A549 (cell line): ENCODE results near the gene PTX4. TPM values are rescaled to one million over a fixed set of nuclear protein-coding genes. Genes with fewer than 3 reads are reported as not detected.

Experiments used
- CBX2 ChIP-seq: fragments of 200-600 bp; sonication (generic); IDR thresholded peaks from 2 replicates; pipeline ENCODE4 v1.6.1; 2016; ENCODE audit warnings: low read depth, mild to moderate bottlenecking, borderline replicate concordance
- CHD4 ChIP-seq: fragments of 200-600 bp; sonication (generic); IDR thresholded peaks from 2 replicates; pipeline ENCODE4 v1.6.1; 2016; ENCODE audit warnings: antibody characterized with exemption, mild to moderate bottlenecking, borderline replicate concordance
- EHF ChIP-seq: fragments of 250-450 bp; sonication (Bioruptor Pico); IDR thresholded peaks from 2 replicates; pipeline ENCODE4 v1.5.0; 2020; ENCODE audit warnings: mild to moderate bottlenecking
- EHMT2 ChIP-seq: fragments of 200-600 bp; sonication (generic); IDR thresholded peaks from 2 replicates; pipeline ENCODE4 v1.6.1; 2016; ENCODE audit warnings: antibody characterized with exemption, low read depth, mild to moderate bottlenecking, moderate library complexity
- FOSL2 ChIP-seq, 2 experiments: fragments of 450-650 bp in 1 of 2; fragments of >200 bp in 1 of 2; sonication (Bioruptor Twin) in 1 of 2; formaldehyde crosslinking; IDR thresholded peaks; 2 replicates each; pipeline versions ENCODE4 v1.5.0 to v1.6.1; 2016 to 2020; ENCODE audit warnings: mild to moderate bottlenecking in 1 of 2, moderate library complexity in 1 of 2
- GATA3 ChIP-seq: IDR thresholded peaks from 2 replicates; pipeline ENCODE4 v1.6.1; 2012; ENCODE audit warnings: borderline replicate concordance
- HEYL ChIP-seq: fragments of 250-450 bp; sonication (Bioruptor Pico); IDR thresholded peaks from 2 replicates; pipeline ENCODE4 v1.8.0; 2021; ENCODE audit warnings: mild to moderate bottlenecking, moderate library complexity
- HOXB13 ChIP-seq: fragments of 250-450 bp; sonication (Bioruptor Pico); IDR thresholded peaks from 2 replicates; pipeline ENCODE4 v1.5.0; 2020; ENCODE audit warnings: low read depth, mild to moderate bottlenecking, moderate library complexity
- HOXB5 ChIP-seq: fragments of 250-450 bp; sonication (Bioruptor Pico); IDR thresholded peaks from 2 replicates; pipeline ENCODE4 v1.5.0; 2020; ENCODE audit warnings: mild to moderate bottlenecking, moderate library complexity
- JUNB ChIP-seq: fragments of >200 bp; sonication (Bioruptor Twin); formaldehyde crosslinking; IDR thresholded peaks from 2 replicates; pipeline ENCODE4 v1.6.1; 2016
- KDM1A ChIP-seq: fragments of 200-600 bp; sonication (generic); IDR thresholded peaks from 2 replicates; pipeline ENCODE4 v1.6.1; 2016; ENCODE audit warnings: low read depth, mild to moderate bottlenecking
- KDM5A ChIP-seq: fragments of 200-600 bp; sonication (generic); IDR thresholded peaks from 2 replicates; pipeline ENCODE4 v1.6.1; 2016; ENCODE audit warnings: antibody characterized with exemption, mild to moderate bottlenecking
- MAFK ChIP-seq: fragments of 450-650 bp; IDR thresholded peaks from 2 replicates; pipeline ENCODE4 v1.6.1; 2014; ENCODE audit not compliant: partially characterized antibody
- NPAS2 ChIP-seq: fragments of 250-450 bp; sonication (Bioruptor Pico); IDR thresholded peaks from 2 replicates; pipeline ENCODE4 v1.8.0; 2022; ENCODE audit warnings: mild to moderate bottlenecking, moderate library complexity, borderline replicate concordance
- PHF8 ChIP-seq: fragments of 200-600 bp; sonication (generic); IDR thresholded peaks from 2 replicates; pipeline ENCODE4 v1.6.1; 2016; ENCODE audit warnings: low read depth, mild to moderate bottlenecking, antibody characterized with exemption, moderate library complexity, borderline replicate concordance
- POLR2A ChIP-seq: IDR thresholded peaks from 2 replicates; pipeline ENCODE4 v1.6.1; 2012; ENCODE audit warnings: mild to moderate bottlenecking, low read length
- POLR2AphosphoS2 ChIP-seq: conservative IDR thresholded peaks from 2 replicates; pipeline ENCODE4 v1.6.1; 2012; ENCODE audit warnings: low read length, improper control_type of control experiment, inconsistent platforms
- RAD21 ChIP-seq, 2 experiments: fragments of >200 bp in 1 of 2; sonication (Bioruptor Twin) in 1 of 2; formaldehyde crosslinking in 1 of 2; IDR thresholded peaks in 1 of 2; conservative IDR thresholded peaks in 1 of 2; 2 replicates in 1 of 2; 3 replicates in 1 of 2; pipeline ENCODE4 v1.6.1; 2012 to 2018; ENCODE audit warnings: inconsistent platforms in 1 of 2
- RARB ChIP-seq: fragments of 250-450 bp; sonication (Bioruptor Pico); IDR thresholded peaks from 2 replicates; pipeline ENCODE4 v1.8.0; 2021; ENCODE audit warnings: mild to moderate bottlenecking, moderate library complexity
- RCOR1 ChIP-seq: fragments of 150-350 bp; IDR thresholded peaks from 2 replicates; pipeline ENCODE4 v1.6.1; 2014; ENCODE audit warnings: antibody characterized with exemption, low read length, low read depth
- SMC3 ChIP-seq: fragments of >200 bp; sonication (Bioruptor Twin); formaldehyde crosslinking; IDR thresholded peaks from 3 replicates; pipeline ENCODE4 v1.6.1; 2018; ENCODE audit warnings: inconsistent platforms
- TFCP2L1 ChIP-seq: fragments of 250-450 bp; sonication (Bioruptor Pico); IDR thresholded peaks from 2 replicates; pipeline ENCODE4 v1.5.0; 2021; ENCODE audit warnings: mild to moderate bottlenecking
- TP53 ChIP-seq: fragments of 250-450 bp; sonication (Bioruptor Pico); IDR thresholded peaks from 2 replicates; pipeline ENCODE4 v1.5.0; 2021; ENCODE audit warnings: mild to moderate bottlenecking, moderate library complexity
- ZC3H11A ChIP-seq: fragments of 450-650 bp; IDR thresholded peaks from 2 replicates; pipeline ENCODE4 v1.6.1; 2014; ENCODE audit warnings: antibody characterized with exemption, mild to moderate bottlenecking
- ZSCAN20 ChIP-seq: fragments of 250-450 bp; sonication (Bioruptor Pico); IDR thresholded peaks from 2 replicates; pipeline ENCODE4 v1.8.0; 2022; ENCODE audit warnings: mild to moderate bottlenecking, moderate library complexity
- polyA plus RNA-seq, 4 experiments: library from polyadenylated mRNA; depleted of rRNA in 3 of 4; stranded (reverse); fragments of >200 nt; fragmentation: RNase III in 1 of 4; extraction: RNeasy Plus Mini Kit Qiagen cat#74134 plus additional on column Dnase treatment in 1 of 4; gene quantifications; 2 replicates in 3 of 4; 3 replicates in 1 of 4; pipeline ENCODE4 v1.2.3, GENCODE V29; 2011 to 2017
- TF ChIP-seq, protein P1 (sequence below): fragments of 450-650 bp; IDR thresholded peaks from 2 replicates; pipeline ENCODE4 v1.6.1; 2014; ENCODE audit warnings: antibody characterized with exemption
- TF ChIP-seq, protein P2 (sequence below): fragments of >200 bp; sonication (Bioruptor Twin); formaldehyde crosslinking; IDR thresholded peaks from 2 replicates; pipeline ENCODE4 v1.6.1; 2016
- TF ChIP-seq, protein P3 (sequence below): fragments of 150-350 bp; IDR thresholded peaks from 2 replicates; pipeline ENCODE4 v1.6.1; 2014; ENCODE audit warnings: low read depth, mild to moderate bottlenecking, low read length
- TF ChIP-seq, protein P4 (sequence below): fragments of 250-450 bp; sonication (Bioruptor Pico); IDR thresholded peaks from 2 replicates; pipeline ENCODE4 v1.5.0; 2020; ENCODE audit warnings: low read depth, mild to moderate bottlenecking, moderate library complexity
- TF ChIP-seq, protein P5 (sequence below): IDR thresholded peaks from 2 replicates; pipeline ENCODE4 v1.6.1; 2012; ENCODE audit warnings: low read depth, borderline replicate concordance
- TF ChIP-seq, protein P6 (sequence below): fragments of >200 bp; sonication (Bioruptor Twin); formaldehyde crosslinking; IDR thresholded peaks from 3 replicates; pipeline ENCODE4 v1.6.1; 2016
- TF ChIP-seq, protein P7 (sequence below): fragments of 250-450 bp; sonication (Bioruptor Pico); IDR thresholded peaks from 2 replicates; pipeline ENCODE4 v1.5.0; 2021; ENCODE audit warnings: mild to moderate bottlenecking, moderate library complexity, borderline replicate concordance

PTX4 gene
- polyA plus RNA-seq, 2 of the 4 experiments (the other 2 are of a cell fraction): not detected

DNA sequence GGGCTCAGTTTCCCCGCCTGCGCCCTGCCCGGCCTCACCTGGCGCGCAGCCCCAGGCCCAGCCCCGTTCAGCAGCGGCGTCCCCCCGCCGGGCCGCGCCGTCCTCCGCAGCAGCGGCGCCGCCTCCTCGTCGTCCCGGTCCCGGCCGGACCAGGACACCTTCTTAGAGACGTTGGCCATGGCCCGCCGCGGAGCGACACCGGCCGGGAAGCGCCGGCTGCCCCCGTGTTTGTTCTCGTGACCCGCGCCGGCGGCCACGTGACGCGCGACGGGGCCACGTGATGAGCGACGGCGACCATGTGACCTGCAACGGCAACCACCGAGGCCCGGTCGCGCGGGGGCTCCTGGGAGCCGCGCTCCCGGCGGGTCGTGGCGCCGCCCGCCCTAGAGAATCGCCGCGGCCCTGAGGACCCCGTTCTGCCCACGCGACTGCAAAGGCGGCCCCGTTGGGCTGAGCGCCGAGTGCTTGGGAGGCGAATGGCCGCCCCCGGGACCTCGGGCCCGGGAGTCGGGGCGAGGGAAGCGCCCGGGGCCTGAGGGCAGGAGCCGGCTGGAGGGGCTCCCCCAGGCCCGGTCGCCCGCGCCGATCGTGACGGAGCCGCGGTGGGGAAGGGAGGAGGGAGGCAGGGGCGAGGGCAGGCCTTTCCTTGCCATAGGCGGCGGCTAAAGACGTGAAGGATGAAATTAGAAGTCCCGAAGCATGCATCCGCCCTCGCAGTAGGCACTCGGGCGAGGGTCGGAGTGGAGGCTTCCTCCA is 13.8 kb downstream of the PTX4 start, which contains the start of gene CLCN7 (continued):
- TF ChIP-seq, protein P1, sequence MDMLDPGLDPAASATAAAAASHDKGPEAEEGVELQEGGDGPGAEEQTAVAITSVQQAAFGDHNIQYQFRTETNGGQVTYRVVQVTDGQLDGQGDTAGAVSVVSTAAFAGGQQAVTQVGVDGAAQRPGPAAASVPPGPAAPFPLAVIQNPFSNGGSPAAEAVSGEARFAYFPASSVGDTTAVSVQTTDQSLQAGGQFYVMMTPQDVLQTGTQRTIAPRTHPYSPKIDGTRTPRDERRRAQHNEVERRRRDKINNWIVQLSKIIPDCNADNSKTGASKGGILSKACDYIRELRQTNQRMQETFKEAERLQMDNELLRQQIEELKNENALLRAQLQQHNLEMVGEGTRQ: peak; percentile 99
- TF ChIP-seq FOSL2 (IDR thresholded peaks at IDR 0.05) (no peak), FOSL2 (CRISPR knock-in tag; IDR thresholded peaks at IDR 0.05) (peak; percentile 26; the same call in 1 of the 2 replicates), RARB (no peak), POLR2AphosphoS2 (no peak), GATA3 (no peak), RCOR1 (no peak), EHMT2 (no peak), POLR2A (peak; percentile 66), KDM1A (no peak), KDM5A (peak; percentile 68), ZSCAN20 (no peak), CBX2 (no peak), HOXB13 (CRISPR knock-in tag) (peak; percentile 65; the same call in 1 of the 2 replicates), PHF8 (peak; percentile 98), TFCP2L1 (CRISPR knock-in tag) (no peak), CHD4 (no peak), NPAS2 (CRISPR knock-in tag) (peak; percentile 99), HOXB5 (CRISPR knock-in tag) (peak; percentile 89), ZC3H11A (no peak), JUNB (no peak), TP53 (CRISPR knock-in tag) (no peak), EHF (peak; percentile 70; the same call in 1 of the 2 replicates), RAD21 (conservative IDR thresholded peaks at IDR 0.05 in 1 of 2, IDR thresholded peaks at IDR 0.05 in 1 of 2) (no peak), SMC3 (no peak), MAFK (no peak), HEYL (CRISPR knock-in tag) (no peak)
- TF ChIP-seq, protein P2, sequence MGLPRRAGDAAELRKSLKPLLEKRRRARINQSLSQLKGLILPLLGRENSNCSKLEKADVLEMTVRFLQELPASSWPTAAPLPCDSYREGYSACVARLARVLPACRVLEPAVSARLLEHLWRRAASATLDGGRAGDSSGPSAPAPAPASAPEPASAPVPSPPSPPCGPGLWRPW: no peak
- TF ChIP-seq, protein P3, sequence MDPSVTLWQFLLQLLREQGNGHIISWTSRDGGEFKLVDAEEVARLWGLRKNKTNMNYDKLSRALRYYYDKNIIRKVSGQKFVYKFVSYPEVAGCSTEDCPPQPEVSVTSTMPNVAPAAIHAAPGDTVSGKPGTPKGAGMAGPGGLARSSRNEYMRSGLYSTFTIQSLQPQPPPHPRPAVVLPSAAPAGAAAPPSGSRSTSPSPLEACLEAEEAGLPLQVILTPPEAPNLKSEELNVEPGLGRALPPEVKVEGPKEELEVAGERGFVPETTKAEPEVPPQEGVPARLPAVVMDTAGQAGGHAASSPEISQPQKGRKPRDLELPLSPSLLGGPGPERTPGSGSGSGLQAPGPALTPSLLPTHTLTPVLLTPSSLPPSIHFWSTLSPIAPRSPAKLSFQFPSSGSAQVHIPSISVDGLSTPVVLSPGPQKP: no peak
- TF ChIP-seq, protein P4, sequence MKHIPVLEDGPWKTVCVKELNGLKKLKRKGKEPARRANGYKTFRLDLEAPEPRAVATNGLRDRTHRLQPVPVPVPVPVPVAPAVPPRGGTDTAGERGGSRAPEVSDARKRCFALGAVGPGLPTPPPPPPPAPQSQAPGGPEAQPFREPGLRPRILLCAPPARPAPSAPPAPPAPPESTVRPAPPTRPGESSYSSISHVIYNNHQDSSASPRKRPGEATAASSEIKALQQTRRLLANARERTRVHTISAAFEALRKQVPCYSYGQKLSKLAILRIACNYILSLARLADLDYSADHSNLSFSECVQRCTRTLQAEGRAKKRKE (CRISPR knock-in tag): no peak
- TF ChIP-seq, protein P5, sequence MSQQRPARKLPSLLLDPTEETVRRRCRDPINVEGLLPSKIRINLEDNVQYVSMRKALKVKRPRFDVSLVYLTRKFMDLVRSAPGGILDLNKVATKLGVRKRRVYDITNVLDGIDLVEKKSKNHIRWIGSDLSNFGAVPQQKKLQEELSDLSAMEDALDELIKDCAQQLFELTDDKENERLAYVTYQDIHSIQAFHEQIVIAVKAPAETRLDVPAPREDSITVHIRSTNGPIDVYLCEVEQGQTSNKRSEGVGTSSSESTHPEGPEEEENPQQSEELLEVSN: peak; percentile 77
- TF ChIP-seq, protein P6, sequence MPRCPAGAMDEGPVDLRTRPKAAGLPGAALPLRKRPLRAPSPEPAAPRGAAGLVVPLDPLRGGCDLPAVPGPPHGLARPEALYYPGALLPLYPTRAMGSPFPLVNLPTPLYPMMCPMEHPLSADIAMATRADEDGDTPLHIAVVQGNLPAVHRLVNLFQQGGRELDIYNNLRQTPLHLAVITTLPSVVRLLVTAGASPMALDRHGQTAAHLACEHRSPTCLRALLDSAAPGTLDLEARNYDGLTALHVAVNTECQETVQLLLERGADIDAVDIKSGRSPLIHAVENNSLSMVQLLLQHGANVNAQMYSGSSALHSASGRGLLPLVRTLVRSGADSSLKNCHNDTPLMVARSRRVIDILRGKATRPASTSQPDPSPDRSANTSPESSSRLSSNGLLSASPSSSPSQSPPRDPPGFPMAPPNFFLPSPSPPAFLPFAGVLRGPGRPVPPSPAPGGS: peak; percentile 55; the same call in 1 of the 3 replicates
- TF ChIP-seq, protein P7, sequence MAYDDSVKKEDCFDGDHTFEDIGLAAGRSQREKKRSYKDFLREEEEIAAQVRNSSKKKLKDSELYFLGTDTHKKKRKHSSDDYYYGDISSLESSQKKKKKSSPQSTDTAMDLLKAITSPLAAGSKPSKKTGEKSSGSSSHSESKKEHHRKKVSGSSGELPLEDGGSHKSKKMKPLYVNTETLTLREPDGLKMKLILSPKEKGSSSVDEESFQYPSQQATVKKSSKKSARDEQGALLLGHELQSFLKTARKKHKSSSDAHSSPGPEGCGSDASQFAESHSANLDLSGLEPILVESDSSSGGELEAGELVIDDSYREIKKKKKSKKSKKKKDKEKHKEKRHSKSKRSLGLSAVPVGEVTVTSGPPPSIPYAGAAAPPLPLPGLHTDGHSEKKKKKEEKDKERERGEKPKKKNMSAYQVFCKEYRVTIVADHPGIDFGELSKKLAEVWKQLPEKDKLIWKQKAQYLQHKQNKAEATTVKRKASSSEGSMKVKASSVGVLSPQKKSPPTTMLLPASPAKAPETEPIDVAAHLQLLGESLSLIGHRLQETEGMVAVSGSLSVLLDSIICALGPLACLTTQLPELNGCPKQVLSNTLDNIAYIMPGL (CRISPR knock-in tag): no peak
